HL-60 (cell line): ENCODE measurements around the gene POLR2M.

ENCODE experiments used
- DNase-seq, 2 experiments: peaks; one replicate each; pipeline ENCODE4 v3.0.0-alpha.2; 2010 to 2020; ENCODE audit warnings: low read depth in 1 of 2, low spot score in 1 of 2
- H3K27ac ChIP-seq: fragments of 250-450 bp; sonication (Bioruptor Pico); replicated peaks from 2 replicates; pipeline ENCODE4 v1.5.1; 2020; ENCODE audit warnings: mild to moderate bottlenecking, moderate library complexity
- H3K27me3 ChIP-seq: fragments of 250-450 bp; sonication (Bioruptor Pico); 2 replicates; pipeline ENCODE4 v1.5.1; 2021; ENCODE audit warnings: mild to moderate bottlenecking, moderate library complexity; ENCODE audit not compliant: insufficient read depth, poor library complexity, severe bottlenecking
- H3K4me3 ChIP-seq: replicated peaks from 2 replicates; pipeline ENCODE4 v1.5.1; 2011; ENCODE audit warnings: mild to moderate bottlenecking, control low read depth, low read length; ENCODE audit not compliant: insufficient read depth
- GABPA ChIP-seq: IDR thresholded peaks from 2 replicates; pipeline ENCODE4 v1.6.1; 2012; ENCODE audit warnings: low read depth
- POLR2AphosphoS5 ChIP-seq: IDR thresholded peaks from 2 replicates; pipeline ENCODE4 v1.6.1; 2012; ENCODE audit warnings: low read depth
- SPI1 ChIP-seq: IDR thresholded peaks from 2 replicates; pipeline ENCODE4 v1.6.1; 2012; ENCODE audit warnings: low read depth, mild to moderate bottlenecking, borderline replicate concordance
- TF ChIP-seq, protein P1 (sequence below): IDR thresholded peaks from 2 replicates; pipeline ENCODE4 v1.6.1; 2012; ENCODE audit warnings: low read depth; ENCODE audit not compliant: insufficient replicate concordance
- TF ChIP-seq, protein P2 (sequence below): IDR thresholded peaks from one replicate; pipeline ENCODE4 v1.5.1; 2011; ENCODE audit warnings: low read length, control low read depth, inconsistent platforms; ENCODE audit not compliant: insufficient read depth

The POLR2M gene

DNA sequence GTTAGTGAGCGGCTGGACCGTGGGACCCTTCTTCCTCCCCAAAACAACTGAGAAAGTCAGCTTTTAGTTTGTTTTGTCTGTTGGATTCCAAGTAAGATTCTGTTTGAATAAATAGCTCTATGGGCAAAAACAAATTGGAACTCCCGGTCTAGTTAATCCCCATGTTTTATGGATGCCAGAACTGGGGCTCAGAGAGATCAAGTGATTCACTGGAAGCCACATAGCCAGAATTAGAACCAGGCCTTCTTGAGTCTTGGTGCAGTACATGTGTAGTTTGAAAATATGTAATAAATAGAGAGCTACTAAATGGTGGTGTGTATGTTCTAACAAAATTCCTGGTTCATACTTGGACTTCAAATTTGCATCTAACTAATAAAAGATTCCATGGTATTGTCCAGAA is 29.3 kb upstream of the POLR2M start:
- no peak for DNase-seq
- TF ChIP-seq POLR2AphosphoS5 (no peak), GABPA (no peak), SPI1 (no peak)
- TF ChIP-seq, protein P1, sequence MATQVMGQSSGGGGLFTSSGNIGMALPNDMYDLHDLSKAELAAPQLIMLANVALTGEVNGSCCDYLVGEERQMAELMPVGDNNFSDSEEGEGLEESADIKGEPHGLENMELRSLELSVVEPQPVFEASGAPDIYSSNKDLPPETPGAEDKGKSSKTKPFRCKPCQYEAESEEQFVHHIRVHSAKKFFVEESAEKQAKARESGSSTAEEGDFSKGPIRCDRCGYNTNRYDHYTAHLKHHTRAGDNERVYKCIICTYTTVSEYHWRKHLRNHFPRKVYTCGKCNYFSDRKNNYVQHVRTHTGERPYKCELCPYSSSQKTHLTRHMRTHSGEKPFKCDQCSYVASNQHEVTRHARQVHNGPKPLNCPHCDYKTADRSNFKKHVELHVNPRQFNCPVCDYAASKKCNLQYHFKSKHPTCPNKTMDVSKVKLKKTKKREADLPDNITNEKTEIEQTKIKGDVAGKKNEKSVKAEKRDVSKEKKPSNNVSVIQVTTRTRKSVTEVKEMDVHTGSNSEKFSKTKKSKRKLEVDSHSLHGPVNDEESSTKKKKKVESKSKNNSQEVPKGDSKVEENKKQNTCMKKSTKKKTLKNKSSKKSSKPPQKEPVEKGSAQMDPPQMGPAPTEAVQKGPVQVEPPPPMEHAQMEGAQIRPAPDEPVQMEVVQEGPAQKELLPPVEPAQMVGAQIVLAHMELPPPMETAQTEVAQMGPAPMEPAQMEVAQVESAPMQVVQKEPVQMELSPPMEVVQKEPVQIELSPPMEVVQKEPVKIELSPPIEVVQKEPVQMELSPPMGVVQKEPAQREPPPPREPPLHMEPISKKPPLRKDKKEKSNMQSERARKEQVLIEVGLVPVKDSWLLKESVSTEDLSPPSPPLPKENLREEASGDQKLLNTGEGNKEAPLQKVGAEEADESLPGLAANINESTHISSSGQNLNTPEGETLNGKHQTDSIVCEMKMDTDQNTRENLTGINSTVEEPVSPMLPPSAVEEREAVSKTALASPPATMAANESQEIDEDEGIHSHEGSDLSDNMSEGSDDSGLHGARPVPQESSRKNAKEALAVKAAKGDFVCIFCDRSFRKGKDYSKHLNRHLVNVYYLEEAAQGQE = no peak
- TF ChIP-seq, protein P2, sequence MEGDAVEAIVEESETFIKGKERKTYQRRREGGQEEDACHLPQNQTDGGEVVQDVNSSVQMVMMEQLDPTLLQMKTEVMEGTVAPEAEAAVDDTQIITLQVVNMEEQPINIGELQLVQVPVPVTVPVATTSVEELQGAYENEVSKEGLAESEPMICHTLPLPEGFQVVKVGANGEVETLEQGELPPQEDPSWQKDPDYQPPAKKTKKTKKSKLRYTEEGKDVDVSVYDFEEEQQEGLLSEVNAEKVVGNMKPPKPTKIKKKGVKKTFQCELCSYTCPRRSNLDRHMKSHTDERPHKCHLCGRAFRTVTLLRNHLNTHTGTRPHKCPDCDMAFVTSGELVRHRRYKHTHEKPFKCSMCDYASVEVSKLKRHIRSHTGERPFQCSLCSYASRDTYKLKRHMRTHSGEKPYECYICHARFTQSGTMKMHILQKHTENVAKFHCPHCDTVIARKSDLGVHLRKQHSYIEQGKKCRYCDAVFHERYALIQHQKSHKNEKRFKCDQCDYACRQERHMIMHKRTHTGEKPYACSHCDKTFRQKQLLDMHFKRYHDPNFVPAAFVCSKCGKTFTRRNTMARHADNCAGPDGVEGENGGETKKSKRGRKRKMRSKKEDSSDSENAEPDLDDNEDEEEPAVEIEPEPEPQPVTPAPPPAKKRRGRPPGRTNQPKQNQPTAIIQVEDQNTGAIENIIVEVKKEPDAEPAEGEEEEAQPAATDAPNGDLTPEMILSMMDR = no peak
- Histone ChIP-seq H3K27me3 (peaks cover 4% of the 10 kb centered on the region), H3K4me3 (no peak overlapping the region), H3K27ac (no peak overlapping the region)

DNA sequence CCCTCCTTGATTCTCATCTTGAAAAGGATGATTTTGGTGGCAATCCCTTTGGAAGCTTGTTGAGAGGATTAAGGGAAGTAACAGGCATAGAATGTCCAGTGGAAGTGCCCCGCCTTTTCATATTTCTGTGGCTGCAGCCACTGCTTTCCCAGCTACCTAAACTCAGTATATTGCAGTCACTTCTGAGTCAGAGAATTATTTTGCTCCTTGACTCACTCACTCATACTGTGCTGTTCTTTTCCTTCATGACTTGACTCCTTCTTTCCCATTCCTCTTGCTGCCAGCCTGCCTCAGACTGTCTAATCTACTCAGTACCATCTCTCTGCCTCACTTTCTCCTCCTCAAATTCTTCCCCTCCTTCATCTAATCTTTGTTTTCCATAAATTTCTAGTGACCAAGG is 26.5 kb upstream of the POLR2M start:
- no peak for DNase-seq
- Histone ChIP-seq H3K4me3 (no peak overlapping the region), H3K27me3 (no peaks in the 10 kb centered on the region), H3K27ac (no peak overlapping the region)
- no peak for TF ChIP-seq POLR2AphosphoS5
- TF ChIP-seq, protein P1 = no peak
- no peak for TF ChIP-seq SPI1
- TF ChIP-seq GABPA = no peak
- TF ChIP-seq, protein P2 = no peak

DNA sequence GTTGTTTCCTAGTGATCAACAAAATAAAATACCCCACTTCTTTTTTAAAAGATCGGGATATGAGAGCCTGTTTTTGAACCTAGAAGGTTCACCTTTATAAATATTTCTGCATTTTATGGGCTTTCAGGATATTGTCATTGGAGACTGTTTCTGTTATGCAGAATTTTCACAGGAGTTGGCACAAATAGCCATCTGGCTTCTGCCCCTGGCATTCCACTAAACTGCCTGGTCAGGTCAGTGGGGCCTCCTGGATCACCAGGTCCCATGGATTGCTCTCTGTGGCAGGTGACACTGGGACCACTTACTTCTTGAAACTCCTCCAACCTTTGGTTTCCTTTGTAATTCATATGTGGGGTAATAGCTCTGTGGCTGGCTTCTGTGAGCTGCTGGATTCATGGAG is 25.5 kb upstream of the POLR2M start:
- H3K4me3 ChIP-seq = no peak overlapping the region
- no peaks in the 10 kb centered on the region for H3K27me3 ChIP-seq
- no peak for DNase-seq
- no peak for TF ChIP-seq GABPA
- TF ChIP-seq, protein P1 = no peak
- TF ChIP-seq POLR2AphosphoS5 = no peak
- TF ChIP-seq SPI1 = no peak
- TF ChIP-seq, protein P2 = no peak
- no peak overlapping the region for H3K27ac ChIP-seq
